HG02763 (cell line): Measurements from ENCODE around the gene ST3GAL4.

Source experiments
- ATAC-seq: cut with Tn5 transposase; IDR thresholded peaks from one replicate; pipeline ENCODE4 v1.9.1; 2021; ENCODE audit warnings: mild to moderate bottlenecking, moderate library complexity; ENCODE audit not compliant: unreplicated experiment

ST3GAL4 gene

GRCh38 chr11:126440276-126440675 is 84.8 kb downstream of the ST3GAL4 start:
- no peak for ATAC-seq

GRCh38 chr11:126440792-126441514 is 85.5 kb downstream of the ST3GAL4 start:
- ATAC-seq = peak; percentile 64

- no peak for ATAC-seq
Observed at GRCh38 chr11:126443120-126443519, 87.6 kb downstream of the ST3GAL4 start.

- no peak for ATAC-seq
Observed at GRCh38 chr11:126444072-126444471, 88.6 kb downstream of the ST3GAL4 start.

GRCh38 chr11:126446581-126446980 is 91.1 kb downstream of the ST3GAL4 start:
- ATAC-seq = no peak

GRCh38 chr11:126450198-126450597 is 94.7 kb downstream of the ST3GAL4 start:
- ATAC-seq = no peak

GRCh38 chr11:126450806-126451205 is 95.3 kb downstream of the ST3GAL4 start:
- no peak for ATAC-seq

GRCh38 chr11:126451211-126451802 is 95.8 kb downstream of the ST3GAL4 start:
- ATAC-seq = no peak

- ATAC-seq = no peak
Observed at GRCh38 chr11:126452241-126453101, 97.0 kb downstream of the ST3GAL4 start.

GRCh38 chr11:126456089-126456488 is 100.6 kb downstream of the ST3GAL4 start:
- no peak for ATAC-seq

- no peak for ATAC-seq
Observed at GRCh38 chr11:126456783-126457542, 101.5 kb downstream of the ST3GAL4 start.

GRCh38 chr11:126457817-126458216 is 102.3 kb downstream of the ST3GAL4 start:
- ATAC-seq = no peak

- no peak for ATAC-seq
Observed at GRCh38 chr11:126459691-126460281, 104.3 kb downstream of the ST3GAL4 start.

- ATAC-seq = no peak
Observed at GRCh38 chr11:126460417-126461095, 105.1 kb downstream of the ST3GAL4 start.

- no peak for ATAC-seq
Observed at GRCh38 chr11:126461096-126461440, 105.6 kb downstream of the ST3GAL4 start.

GRCh38 chr11:126461996-126462395 is 106.5 kb downstream of the ST3GAL4 start:
- ATAC-seq = no peak

GRCh38 chr11:126462422-126462821 is 106.9 kb downstream of the ST3GAL4 start:
- no peak for ATAC-seq
